GM19324 (cell line): Measurements from ENCODE around the gene OPA3.

Experiments
- ATAC-seq: cut with Tn5 transposase; IDR thresholded peaks from one replicate; pipeline ENCODE4 v1.9.1; 2021; ENCODE audit warnings: mild to moderate bottlenecking, moderate library complexity; ENCODE audit not compliant: unreplicated experiment, low FRiP score

Gene OPA3

DNA sequence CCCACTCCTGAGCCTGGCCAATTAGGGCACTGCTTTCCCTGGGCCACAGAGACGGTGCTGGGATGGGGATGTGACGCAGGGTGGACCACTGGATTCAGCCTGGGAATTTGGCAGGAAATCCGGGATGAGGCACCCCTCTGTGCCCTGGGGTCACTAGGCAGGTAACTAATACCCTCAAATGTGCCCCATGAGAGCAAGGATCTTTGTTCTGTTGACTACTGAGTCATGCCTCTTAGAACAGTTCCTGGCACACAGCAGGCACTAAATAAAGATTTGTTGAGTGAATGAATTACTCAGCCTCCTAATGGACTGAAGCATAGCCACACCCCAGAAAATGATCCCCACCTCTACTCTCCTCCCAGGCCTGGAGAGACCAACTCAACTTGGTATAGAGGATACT is 15.9 kb downstream of the OPA3 start:
- ATAC-seq, result no peak

DNA sequence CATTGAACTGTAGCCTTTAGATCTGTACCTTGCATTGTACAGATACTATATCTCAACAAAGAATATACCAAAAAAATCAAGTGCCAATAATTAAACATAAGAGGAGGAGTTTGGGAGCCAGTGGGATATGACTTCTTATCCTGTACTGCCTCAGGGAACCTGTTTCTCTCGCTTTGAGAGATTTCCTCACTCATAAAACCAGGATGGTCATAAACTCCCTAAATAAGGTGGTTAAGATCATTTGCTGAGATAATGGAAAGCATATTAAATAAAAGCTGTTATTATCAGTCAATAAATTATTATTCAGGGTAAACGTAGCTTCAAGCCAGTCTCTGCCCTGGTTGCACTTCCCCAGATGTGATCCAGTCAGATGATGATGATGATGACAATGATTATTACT is 17.0 kb downstream of the OPA3 start:
- no peak for ATAC-seq

DNA sequence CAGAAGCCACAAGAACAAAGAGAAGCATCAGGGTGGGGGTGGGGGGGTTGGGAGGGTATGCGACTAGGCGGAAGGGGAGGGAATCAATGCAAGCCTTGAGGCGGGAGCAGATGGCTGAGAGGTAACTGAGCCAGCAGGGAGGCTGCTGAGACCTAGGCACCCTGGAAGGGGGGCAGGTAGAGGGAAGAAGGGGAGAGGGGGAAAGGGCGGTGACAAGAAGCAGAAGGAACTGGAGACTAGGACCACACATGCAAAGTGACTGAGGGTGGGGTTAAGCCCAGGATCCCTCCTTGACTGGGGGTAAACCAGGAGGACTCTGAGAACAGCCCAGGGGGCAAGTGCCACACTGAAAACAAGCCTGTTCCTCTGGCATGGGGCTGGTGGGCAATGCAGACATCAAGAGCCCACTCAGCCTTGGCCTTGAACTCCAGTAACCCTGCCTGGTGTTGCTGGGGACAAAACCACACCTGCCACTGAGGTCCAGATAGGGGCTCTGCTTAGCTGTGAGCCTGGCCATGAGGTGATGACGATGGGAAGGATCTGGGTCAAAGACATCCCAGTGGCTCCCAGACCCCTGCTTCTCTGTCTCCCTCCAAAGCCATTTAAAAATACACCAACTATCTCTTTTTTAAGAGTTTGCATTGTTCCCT is 20.3 kb downstream of the OPA3 start:
- no peak for ATAC-seq

DNA sequence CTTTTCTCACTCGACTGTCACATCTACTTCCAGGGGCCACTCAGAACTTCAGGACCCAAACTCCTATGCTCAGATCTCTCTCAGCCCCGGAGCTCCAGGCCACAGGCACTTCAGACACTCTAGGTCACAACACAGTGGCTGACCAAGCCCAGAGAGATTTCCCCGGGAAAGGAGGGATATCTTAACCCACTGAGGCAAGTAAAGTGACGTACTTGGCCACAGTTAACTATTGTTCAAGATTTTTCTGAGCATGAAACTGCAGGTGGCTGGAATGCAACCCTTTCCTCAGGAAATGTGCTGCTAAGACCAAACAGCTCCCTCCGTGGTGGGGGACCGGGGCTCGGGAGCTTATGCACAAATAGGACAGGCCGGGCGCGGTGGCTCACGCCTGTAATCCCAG is 23.9 kb downstream of the OPA3 start:
- no peak for ATAC-seq

DNA sequence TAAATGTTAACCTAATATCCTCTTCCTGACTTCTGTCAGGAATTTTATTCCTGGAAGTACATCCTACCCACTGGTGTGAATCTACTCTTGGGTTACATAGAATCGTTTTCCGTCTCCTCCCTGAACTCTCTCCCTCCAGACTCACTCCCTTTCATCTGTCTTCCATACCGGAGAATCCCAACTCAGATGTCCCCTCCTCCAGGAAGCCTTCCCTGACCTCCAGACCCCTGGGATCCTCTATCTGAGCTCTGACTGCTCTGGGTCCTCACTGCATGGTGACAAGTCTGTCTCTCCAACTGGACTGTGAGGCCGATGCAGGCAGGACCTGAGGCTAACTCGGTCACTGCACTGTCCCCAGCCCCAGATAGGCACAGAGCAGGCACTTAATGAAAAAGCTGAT is 24.6 kb downstream of the OPA3 start:
- ATAC-seq, result no peak

DNA sequence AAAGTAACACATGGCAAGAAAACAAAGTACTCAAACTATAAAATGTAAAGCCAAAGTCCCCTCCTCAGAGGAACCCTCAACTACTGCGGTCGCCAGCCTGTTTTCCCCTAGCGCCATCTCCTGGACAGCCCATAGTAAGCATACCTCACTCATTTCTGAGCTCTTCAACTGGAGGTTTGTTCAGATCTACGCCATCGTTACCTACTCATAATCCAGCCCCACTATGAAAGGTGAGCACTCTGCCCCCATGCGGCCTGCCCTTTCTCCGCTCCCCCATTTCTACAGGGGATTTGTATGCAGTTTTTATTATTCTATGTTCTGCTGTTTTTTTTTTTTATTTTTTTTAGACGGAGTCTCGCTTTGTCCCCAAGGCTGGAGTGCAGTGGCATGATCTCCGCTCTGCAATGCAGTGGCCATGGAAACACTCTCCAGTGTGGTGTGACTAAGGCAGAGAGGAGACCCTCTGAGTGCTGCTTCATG is 26.2 kb downstream of the OPA3 start:
- no peak for ATAC-seq

DNA sequence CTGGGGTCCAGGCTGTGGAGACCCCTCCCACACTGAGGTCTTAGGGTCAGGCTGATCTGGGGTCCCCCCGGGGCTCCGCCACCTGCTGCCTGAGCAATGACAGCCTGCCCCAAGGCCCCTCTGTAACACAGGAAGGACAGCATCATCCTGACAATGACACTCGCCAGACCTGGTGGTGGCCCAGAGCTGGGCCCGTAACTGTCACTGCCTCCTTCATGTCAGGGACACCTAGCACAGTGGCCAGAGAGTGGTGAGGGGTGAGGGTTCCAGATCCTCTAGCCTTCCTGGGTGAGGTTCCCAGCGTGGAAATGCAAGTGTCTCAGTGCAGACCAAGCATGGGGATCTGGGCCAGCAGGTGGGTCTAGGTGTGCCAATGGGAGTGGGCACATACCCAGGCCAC is 27.8 kb downstream of the OPA3 start:
- ATAC-seq, result no peak

DNA sequence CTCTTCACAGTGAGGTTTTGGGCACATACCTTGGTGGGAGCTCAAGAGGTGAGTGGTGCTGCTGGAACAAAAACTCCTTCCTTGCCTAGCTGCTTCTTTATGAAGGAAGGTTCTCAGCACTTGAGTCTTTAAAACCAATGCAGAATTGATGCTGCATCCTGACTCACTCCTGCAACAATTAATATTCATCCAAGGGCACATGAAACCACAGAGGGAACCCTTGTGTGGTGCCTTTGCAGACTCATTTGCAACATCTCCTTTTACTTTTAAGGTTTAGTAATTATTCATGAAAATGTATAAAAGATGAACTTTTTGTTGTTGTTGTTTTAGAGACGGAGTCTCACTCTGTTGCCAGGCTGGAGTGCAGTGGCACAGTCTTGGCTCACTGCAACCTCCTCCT is 30.1 kb downstream of the OPA3 start:
- ATAC-seq, result no peak

DNA sequence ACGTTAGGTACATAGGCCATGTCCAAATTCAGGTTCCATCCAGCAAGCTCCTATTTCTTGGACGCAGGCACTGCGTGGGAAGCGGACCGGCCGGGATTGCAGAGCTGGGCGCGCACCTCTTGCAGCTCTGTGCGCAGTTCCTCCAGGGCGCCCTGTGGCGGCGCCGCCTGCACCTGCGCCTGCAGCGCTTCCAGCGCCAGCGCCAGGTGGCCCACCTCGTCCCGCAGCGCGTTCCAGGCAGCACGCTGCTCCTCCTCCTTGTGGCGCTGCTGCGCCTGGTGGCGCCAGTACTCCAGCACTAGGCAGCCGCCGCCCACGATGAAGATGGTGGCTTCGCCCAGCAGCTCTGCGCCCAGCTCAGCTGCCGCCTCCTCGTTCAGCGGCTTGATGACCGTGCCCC is 31.1 kb downstream of the OPA3 start:
- no peak for ATAC-seq

DNA sequence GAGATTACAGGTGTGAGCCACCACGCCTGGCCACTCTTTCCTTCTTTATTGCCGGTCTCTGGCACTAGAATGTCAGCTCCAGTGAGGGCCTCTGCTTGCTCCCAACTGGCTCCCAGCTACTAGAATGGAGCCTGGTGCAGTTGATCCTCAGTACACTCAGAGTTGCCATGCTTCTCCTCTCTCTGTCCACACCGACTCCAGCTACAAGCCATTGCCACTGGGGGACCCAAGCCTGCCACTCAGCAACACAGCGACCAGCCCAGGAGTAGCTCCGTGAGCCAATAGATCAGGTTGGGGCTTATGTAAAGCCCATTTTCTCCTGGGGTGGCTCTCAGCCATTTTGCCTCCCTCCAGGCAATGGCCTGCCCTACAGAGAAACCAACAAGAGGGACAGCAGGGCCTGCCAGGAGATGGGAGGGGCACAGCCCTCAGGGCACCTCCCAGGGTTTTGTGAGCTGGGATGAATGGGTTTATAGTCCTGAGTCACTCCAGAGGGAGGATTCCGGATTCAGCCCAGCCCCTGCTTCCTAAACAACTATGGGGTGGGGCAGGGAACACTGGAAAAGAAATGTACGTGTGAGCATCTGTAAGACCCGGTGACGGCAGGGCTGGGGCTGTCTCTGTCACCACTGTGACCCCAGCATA is 36.5 kb downstream of the OPA3 start:
- ATAC-seq, result no peak

DNA sequence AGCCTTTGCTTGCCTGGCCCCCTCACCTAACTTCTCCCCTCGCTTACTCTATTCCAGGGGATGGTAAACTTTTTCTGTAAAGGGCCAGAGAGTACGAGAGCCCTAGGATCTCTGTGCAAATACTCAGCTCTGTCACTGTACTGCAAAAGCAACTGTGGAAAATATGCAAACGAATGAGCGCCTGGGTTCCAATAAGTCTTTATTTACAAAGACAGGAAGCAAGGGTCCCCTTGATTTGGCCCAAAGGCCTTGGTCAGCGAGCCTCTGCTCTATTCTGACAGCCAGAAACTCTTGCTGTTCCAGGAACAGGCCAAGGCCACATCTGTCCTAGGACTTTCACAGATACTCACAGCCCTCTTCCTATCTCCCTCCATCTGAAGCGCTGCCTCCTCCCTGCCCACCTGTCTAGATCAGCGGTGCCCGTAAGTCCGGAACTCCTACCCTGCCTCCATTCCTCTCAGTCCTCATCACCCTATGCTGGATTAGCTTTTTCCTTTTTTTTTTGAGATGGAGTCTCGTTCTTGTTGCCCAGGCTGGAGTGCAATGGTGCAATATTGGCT is 37.3 kb downstream of the OPA3 start:
- no peak for ATAC-seq

DNA sequence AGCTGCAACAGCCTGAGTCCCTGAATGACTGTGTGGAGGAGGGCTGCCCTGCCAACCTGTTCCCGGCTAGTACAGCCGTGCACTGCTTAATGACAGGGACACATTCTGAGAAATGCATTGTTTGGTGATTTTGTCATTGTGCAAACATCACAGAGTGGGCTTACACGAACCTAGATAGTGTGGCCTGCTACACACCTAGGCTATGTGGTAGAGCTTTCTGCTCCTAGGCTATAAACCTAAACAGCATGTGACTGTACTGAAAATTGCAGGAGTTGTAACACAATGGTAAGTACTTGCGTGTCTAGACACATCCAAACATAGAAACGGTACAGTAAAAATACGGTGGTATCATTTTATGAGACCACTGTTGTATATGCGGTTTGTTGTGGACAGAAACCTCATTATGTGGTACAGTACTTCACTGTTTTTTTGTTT is 42.4 kb downstream of the OPA3 start:
- no peak for ATAC-seq

DNA sequence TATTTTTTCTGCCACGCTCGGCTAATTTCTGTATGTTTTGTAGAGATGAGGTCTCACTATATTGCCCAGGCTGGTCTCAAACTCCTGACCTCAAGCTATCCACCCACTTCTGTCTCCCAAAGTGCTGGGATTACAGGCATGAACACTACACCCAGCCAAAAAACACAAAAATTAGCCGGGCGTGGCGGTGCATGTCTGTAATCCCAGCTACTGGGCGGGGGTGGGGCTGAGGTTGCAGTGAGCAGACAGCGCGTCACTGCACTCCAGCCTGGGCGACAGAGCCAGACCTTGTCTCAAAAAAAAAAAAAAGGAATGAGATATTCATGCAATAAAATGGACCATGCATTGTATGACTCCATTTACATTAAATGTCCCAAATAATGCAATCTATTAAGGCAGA is 45.1 kb downstream of the OPA3 start:
- ATAC-seq, result no peak

DNA sequence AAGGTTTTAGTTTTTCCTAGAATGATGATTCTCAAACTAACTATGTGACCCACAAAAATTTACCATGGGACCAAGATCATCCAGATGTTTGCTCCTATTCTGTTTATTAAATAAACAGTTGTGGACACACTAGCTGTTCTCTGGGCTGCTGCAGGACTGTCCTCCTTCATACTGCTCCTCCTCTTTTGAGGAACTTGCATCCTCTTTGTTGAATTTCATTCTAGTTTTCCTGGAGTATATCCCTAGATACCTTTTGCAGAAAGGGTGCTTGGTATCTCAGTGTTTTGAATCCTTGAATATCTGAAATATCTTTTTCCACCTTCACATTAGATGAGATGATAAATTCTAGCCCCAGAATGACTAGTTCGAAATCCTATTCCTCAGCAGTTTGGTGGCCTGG is 53.3 kb downstream of the OPA3 start:
- ATAC-seq, result no peak

DNA sequence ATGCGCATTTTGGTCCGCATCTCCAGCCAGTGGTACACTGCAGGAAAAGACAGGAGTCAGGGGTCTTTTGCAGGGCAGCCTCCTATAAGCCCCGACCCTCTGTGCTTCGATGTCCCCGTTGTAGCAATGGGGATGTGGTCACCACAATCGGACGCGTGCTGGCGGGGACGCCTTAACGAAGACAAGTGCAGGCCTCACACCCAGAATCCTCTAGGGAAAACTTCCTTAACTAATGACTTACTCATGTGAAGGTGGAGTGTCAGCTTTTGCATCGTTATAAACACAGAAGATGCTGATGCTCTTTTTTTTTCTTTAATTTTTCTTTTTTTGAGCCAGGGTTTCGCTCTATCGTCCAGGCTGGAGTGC is 55.2 kb downstream of the OPA3 start:
- no peak for ATAC-seq

DNA sequence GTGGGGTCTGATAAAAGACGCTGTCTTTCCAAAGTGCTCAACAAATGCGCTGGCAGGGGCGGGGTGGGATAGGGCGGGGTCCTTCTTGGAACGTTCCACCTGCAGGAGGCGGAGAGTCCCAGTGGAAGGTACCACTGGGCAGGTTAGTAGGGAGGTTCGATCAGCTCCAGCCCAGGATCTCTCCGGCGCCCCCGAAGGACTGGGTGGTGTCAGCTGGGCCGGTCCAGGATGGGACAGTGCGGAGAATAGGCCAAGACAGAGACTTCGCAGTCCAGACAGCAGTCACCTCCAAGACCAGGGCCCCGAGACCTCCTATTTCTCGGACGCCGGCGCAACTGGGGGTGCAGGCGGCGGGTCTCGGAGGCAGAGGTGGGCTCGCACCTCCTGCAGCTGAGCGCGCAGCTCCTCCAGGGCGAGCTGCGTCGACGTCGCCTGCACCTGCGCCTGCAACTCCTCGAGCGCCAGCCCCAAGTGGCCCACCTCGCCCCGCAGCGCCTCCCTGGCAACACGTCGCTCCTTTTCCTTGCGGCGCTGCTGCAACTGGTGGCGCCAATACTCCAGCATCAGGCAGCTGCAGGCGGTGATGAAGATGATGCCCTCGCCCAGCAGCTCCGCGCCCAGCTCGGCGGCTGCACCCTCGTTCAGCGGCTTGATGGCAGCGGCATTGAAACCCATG is 55.7 kb downstream of the OPA3 start:
- no peak for ATAC-seq

DNA sequence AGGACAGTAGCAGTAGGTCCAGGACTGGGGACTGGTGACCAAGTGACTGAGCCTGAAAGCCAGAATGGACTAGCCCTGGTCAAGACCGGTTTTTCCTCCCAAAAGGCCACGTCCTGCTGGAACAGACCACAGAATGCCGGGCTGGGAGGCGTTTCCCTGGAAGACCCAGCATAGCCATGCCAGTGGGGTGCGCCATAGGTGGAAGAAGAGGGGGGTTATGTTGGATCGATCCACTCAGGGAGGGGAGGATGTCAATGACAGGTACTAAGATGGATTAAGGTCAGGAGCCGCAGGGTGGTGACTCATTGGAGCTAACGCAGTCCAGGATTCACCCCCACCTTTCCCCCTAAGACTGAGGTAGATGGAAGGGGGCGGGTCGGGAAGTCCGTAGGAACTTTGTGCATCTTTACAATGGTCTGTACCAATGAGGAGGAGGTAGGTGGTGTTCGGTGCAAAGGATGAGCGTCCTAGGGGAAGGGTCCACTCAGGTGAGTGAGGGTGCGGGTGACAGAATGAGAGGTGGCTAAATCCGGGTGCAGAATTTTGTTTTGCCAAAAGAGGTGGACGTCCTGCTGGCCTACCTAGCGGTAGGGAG is 56.4 kb downstream of the OPA3 start:
- ATAC-seq, result no peak

DNA sequence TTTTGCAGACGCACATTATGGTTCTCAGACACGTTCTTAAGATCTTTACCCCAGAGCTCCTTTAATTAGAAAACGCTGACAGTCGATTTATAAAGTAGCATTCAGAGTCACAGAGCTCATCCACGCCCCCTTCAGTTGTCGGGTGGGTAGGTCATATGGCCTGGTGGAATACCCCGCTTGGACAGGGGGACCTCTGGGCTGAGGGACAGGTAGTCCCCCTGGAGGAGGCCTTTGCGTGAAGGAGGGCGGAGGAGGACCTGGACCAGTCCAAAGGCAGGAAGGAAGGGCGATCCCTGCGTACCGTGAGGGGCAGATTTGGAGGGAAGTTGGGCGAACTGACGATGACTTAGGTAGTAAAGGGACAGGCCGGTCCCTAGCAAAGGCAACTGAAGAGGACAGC is 56.9 kb downstream of the OPA3 start:
- ATAC-seq, result no peak

DNA sequence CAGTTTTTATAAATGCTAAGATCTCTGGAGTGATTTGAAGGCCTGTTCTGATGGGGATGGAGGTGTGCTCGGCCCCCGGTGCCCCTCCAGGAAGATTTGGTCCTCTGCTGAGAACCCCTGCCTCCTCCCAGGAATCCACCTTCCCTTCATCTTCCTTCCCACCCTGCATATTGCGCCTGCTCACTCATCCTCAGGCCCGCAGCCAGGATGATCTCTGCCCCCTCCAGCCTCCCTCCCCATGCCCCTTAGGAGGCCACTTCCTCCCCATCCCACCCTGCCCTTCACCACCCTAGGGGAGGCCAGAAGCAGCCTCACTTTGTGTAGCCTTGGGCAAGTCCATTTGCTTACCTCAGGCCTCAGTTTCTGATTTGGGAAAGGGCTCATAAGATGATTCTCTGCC is 57.6 kb downstream of the OPA3 start:
- no peak for ATAC-seq

DNA sequence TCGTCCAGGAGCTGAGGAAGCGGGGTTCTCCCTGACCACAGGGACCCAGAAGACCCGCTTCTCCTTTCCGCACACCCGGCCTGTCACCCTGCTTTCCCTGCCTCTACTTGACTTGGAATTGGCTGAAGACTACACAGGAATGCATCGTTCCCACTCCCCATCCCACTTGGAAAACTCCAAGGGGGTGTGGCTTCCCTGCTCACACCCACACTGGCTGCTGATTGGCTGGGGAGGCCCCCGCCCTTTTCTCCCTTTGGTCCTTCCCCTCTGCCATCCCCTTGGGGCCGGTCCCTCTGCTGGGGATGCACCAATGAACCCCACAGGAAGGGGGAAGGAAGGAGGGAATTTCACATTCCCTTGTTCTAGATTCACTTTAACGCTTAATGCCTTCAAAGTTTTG is 58.5 kb downstream of the OPA3 start:
- no peak for ATAC-seq

DNA sequence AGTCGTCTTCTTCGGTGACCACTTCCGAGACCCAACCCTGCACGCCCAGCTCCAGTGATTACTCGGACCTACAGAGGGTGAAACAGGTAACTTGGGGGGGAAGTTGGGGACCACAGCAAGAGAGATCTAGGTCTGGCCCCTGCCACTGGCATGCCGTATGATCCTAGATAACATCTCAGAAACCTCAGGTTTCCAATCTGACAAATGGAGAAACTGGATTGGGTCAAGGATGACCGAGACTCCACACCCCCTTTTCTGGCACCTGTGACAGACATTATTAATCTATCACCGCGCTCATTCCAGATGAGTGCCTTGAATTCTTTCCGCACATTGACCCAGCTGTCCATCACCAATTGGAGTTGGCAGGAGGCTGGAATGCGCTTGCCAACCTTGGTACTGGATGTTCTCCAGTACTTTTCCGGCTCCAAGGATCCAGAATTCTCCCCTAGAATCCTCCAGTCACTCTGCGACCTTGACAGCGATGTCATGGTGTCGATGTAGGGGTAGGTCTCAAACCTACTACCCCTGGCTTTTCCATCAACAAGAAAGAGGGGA is 60.0 kb downstream of the OPA3 start:
- ATAC-seq, result no peak
